ENCODE results near the gene ZPLD1.

ZPLD1 gene

DNA sequence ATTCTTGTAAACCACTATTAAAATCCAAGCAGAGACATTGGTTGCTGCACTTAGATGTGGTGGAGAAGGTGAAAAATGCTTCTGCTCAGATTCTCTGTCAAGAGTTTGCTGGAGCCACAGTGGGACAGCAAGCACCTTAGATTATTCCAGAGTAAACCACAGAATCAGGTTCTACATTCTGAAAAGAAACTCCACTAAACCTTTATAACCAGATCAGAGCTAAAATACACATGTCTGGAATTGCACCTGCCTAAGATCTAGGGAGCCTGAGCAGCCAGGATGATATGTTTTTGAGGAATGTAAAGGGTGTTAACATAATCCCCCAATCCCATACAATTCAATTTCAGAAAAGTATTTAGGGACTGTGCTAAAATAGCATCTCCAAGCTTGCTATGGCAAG, at the start of gene ZPLD1:
TSS of gene ZPLD1 (plus strand) at position 301 of the 400 bp plus-strand sequence. CDS start 3,473 bp downstream, outside the sequence.
- DNase-seq (ENCODE audit: low read depth), result no peak
- no peak within 1 kb of the TSS for H3K4me3 ChIP-seq (ENCODE audit: low read depth, low read length)

DNA sequence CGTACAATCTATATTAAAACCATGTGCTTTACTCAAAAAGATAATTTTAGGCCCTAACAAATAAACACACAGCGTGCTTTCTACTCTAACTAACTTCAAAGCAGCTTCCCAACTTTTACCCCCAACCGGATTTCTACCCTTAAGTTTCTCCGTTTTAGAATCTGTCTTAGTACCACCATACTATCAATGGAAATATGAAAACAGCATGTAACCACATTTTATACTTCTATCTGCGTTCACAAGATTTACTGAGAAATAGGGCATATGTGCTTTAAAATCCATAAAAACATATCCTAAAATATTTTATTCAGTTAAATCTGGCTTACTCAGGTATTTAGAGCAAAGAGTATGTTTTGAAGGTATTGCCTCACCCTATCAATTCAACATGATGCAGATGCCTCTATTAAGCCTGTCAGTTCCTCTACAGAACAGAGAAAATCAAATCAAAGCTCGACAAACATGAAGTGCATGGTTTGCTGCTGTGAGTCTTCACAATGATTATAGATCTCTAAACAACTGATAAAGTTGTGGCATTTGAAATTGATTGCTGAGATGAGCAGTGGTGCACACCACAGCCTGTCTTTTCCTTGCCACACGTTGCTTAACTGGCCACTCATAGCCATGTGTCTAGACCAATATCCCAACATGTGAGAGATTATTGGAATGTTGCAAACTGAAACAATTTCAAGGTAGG, 44.5 kb upstream of the ZPLD1 start:
- H3K4me3 ChIP-seq (ENCODE audit: low read depth, low read length), result no peak overlapping the region
- no peak for DNase-seq (ENCODE audit: low read depth)

DNA sequence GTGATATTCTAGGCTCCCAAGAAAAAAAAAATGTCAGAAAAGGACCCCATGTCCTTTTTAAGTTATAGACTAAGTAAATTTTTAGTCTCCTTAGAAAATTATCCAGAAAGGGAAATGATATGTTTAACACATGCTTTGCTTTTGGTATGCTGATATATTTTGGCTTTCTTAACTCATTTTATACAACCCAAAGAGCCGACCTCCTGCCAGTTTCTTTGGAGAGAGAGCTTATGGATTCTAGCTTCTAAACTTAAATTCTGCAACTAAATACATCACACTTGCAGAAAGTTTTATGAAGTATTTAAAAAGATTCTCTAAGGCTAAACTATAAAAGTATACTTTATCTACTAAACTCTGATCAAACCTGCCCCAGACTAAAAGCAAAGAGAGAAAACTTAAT, 43.9 kb upstream of the ZPLD1 start:
- no peak for DNase-seq (ENCODE audit: low read depth)
- no peak overlapping the region for H3K4me3 ChIP-seq (ENCODE audit: low read depth, low read length)

DNA sequence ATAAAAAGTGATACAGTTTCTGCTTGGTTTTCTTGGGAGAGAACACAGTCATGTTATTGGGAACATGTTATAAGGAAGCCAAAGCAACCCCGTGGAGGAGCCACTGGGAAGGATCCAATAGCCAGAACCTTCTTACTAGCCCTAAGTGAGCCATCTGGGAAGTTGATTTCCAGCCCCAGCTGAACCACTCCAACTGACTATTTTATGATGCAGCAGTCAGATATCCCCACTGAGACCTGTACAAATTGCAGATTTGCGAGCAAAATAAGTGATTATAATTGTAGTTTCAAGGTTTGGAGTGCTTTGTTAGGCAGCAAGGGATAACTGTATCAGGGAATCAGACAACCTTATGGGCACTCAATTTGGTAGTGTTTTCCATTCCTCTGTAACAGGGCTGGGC, 43.3 kb upstream of the ZPLD1 start:
- DNase-seq (ENCODE audit: low read depth), result no peak
- no peak overlapping the region for H3K4me3 ChIP-seq (ENCODE audit: low read depth, low read length)

DNA sequence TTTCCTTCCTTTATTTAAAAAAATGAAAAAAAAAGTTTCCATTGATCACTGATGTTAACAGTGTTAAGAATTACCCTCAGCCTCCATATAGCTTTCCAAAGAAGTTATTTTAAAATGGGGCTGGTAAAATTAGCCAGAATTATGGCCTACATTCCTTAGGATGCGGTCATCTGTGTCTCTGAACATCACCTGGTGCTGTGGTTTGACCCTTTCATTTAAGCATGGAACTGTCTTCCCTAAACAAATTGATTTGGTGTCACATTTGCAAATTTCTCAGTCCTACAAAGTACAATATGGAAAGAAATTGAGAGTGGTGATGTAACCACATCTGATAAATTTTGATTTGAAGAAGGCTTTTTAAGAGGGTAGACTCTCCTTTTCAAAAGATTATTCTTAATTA, 40.3 kb upstream of the ZPLD1 start:
- H3K4me3 ChIP-seq (ENCODE audit: low read depth, low read length), result no peak overlapping the region
- no peak for DNase-seq (ENCODE audit: low read depth)

DNA sequence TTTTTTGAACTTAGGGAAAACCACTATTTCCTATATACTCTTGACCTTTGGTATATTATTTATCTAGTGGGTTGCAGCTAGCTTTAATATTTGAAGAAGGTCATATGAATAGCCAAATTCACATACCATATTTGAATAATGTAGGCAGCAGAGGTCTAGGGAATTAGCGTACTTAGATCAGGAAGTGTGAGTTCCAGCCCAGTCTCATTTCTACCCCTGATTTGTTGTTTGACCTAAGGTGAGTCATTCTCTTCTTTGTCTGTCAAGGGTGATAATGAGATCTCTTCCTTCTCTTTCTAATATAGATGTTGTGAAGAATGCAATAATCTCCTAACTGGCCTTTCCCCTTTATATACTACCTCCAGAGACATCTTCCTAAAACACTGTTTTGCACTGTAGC, 36.6 kb upstream of the ZPLD1 start:
- DNase-seq (ENCODE audit: low read depth), result no peak
- H3K4me3 ChIP-seq (ENCODE audit: low read depth, low read length), result no peak overlapping the region

DNA sequence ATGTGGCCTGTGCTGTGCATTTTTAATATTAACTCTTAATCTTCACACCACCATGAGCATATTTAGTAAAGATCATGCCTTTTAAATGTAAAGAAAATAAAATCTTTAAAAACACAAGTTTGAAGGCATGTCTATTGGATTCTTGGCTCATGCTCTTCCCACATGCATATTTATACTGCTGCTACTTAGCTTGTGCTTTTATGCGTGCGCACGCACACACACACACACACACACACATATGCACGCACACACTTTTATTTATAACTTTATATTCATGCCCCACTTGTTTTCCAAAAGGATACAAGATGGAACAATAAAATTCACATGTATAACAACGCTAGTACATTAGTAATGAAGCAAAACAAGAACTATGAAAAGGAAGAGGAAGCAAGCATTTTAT, 36.1 kb upstream of the ZPLD1 start:
- no peak for DNase-seq (ENCODE audit: low read depth)
- no peak overlapping the region for H3K4me3 ChIP-seq (ENCODE audit: low read depth, low read length)

DNA sequence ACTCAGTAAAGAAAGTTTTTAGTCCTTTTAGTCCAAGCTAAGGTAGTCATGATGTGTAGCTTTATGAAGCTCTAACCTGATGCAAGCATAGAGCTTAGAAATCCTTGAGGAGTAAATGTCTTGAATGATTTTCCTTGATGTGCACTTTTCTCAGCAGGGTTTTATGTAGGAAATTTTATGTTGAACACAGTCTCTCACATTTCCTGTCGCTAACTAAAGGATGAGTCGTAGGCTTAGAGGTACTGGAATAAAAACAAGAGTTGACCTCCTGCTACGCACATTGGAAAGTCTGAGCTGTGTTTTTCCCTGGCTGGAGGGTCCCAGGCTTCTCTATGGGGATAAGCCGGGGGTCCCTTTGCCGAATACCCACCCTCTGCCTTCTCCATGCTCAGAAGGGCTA, 34.7 kb upstream of the ZPLD1 start:
- no peak overlapping the region for H3K4me3 ChIP-seq (ENCODE audit: low read depth, low read length)
- DNase-seq (ENCODE audit: low read depth), result peak; percentile 22

DNA sequence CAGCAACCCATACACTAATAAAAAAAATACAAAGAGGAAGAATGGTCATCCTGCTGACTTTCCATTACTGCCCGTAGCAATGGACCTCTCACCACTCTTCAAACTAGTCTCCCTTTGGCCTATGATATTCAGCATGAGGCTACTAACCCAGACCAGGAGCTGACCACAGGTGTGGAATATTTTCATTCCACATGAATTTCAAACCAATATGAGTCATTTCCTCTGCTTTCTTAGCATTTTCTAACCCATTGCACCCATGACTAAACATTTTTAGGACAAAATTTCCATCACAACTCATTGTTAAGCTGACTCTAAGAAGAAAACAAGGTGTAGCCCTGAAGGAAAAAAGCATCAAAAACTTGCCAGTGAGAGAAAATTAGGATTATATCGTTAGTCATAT, 34.0 kb upstream of the ZPLD1 start:
- no peak overlapping the region for H3K4me3 ChIP-seq (ENCODE audit: low read depth, low read length)
- DNase-seq (ENCODE audit: low read depth), result peak; percentile 15

DNA sequence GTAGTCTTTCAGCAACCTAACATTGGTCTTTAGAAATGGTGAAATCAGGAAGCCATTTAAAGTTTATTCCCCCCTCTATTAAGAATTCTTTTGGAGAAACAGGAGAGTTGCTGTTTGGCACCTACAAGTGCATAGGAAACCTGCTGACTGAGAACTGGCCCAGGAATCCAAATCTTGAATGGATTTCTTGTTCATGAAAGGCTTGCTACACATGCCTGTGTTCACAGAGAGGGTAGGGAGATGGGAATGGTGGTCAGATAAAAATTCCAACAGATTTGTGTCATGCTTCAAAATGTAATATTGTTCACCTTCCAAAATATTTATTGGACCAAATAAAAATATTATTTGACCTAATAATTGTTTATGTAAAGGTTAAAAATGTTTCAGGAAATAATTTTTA, 24.2 kb upstream of the ZPLD1 start:
- H3K4me3 ChIP-seq (ENCODE audit: low read depth, low read length), result no peak overlapping the region
- no peak for DNase-seq (ENCODE audit: low read depth)

DNA sequence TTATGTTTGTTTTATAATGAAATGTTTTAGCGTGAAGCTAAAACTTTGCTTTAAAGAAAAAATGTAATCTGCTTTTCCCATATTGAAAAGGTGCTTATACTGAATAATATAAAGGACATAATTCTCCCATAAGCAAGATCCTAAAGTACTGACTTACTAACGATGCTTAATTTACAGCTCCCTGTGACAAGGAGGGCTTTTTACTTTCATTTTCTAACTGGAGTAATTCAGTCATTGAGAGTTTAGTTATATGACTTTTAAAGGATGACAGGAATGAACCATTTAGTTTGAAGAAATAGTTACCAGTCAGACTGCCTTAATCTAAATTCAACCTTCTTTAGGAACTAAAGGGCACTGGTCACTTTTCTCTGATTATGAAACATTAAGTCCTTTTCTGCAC, 19.3 kb upstream of the ZPLD1 start:
- DNase-seq (ENCODE audit: low read depth), result no peak
- no peak overlapping the region for H3K4me3 ChIP-seq (ENCODE audit: low read depth, low read length)

DNA sequence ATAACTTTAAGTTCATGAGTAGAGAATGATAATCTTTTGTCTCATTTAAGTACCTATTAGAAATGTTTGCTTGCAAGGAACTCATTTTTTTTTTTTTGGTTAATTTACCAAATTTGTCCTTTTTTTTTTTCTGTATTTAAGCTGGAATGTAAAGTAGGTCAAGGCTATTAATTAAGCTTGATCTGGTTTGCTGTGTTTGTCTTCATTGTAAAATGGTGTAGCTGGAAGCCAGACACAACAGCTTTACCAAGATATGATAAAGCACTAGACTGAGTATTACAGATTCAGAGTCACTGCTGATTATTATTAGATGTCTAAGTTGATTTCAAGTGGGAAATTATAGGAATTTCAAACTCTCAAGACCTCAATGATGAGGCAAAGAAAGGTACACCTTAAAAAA, 15.0 kb upstream of the ZPLD1 start:
- DNase-seq (ENCODE audit: low read depth), result no peak
- no peak overlapping the region for H3K4me3 ChIP-seq (ENCODE audit: low read depth, low read length)

DNA sequence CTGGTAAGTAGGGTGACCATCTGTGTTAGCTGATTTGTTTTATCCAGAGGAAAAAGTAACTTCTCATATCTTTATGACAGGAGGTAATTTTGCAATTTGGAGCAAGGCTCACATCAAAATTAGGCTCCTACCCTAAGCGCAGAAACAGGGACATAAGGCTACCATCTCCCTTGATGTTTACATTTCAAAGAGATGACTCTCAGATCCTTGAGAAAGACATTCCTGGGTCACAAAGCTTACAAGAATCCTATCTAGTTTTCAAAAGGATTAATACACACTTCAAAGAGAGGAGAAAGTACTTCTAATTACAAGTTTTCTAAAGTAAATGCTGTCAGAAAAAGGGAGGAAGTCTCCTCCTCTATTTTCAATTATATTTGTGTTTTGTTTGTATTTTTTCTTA, 7.0 kb downstream of the ZPLD1 start:
- no peak overlapping the region for H3K4me3 ChIP-seq (ENCODE audit: low read depth, low read length)
- DNase-seq (ENCODE audit: low read depth), result no peak

DNA sequence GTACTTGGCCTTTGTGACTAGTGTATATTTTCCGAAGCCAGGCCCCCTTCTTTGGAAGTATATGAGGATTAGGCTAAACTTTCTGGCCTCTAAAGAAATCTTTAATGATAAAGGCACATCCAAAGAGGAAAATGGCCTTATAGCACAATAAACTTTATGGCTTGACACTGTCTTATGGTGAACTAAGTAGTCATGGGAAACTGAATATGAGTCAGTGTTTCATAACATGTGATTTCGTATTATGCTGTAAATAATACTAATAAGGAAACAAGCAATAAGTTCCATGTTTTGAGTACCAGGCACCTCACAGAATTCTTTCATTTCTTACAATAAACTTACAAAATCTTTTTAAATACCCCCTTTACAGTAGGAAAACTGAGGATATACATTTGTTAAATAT, 8.2 kb downstream of the ZPLD1 start:
- H3K4me3 ChIP-seq (ENCODE audit: low read depth, low read length), result no peak overlapping the region
- DNase-seq (ENCODE audit: low read depth), result no peak

DNA sequence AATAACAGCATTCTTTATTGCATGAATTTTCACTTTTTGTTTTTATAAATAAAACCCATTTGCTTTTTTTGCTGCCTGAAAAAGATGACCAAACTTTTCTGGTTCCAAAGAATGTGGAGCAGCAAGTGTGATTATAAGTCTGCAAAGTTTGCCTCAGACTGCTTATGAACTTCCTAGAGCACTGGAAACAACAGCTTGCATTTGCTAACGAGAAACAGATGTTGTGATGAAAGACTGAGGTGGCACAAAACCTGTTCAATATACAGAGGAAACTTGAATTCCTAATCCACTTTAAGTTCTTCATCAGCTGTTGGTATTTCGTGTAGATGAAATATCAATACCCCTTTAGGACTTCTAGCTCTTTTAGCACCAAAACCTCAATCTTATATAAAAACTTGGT, 9.3 kb downstream of the ZPLD1 start:
- no peak overlapping the region for H3K4me3 ChIP-seq (ENCODE audit: low read depth, low read length)
- peak; percentile 29 for DNase-seq (ENCODE audit: low read depth)

DNA sequence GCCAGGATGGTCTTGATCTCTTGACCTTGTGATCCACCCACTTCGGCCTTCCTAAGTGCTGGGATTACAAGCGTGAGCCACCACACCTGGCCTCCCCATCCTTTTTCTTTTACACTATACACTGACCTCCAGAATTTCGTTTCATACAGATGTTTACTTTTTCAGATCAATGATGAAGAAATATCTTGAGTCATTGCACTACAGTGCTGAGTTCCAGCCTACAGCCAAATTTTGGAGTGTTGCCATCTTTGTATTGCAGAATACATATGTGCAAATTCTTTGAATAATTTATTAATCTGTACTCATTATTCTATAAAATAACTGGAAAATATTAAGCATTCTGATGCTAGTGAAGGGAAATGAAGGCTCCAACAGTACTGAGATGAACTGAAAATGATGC, 12.5 kb downstream of the ZPLD1 start:
- DNase-seq (ENCODE audit: low read depth), result no peak
- H3K4me3 ChIP-seq (ENCODE audit: low read depth, low read length), result no peak overlapping the region

DNA sequence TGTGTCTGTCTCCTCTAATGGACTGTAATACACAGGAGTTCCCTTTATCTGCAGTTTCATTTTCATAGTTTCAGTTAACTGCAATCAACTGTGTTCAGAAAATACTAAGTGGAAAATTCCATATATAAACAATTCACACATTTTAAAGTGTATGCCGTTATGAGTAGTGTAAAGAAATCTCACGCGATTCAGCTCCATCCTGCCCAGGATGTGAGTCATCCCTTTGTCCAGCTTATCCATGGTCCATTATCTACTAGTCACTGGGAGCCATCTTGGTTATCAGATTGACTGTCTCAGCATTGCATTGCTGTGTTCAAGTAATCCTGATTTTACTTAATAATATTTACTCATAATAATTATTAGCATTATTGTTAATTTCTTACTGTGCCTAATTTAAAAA, 14.5 kb downstream of the ZPLD1 start:
- no peak overlapping the region for H3K4me3 ChIP-seq (ENCODE audit: low read depth, low read length)
- DNase-seq (ENCODE audit: low read depth), result no peak

DNA sequence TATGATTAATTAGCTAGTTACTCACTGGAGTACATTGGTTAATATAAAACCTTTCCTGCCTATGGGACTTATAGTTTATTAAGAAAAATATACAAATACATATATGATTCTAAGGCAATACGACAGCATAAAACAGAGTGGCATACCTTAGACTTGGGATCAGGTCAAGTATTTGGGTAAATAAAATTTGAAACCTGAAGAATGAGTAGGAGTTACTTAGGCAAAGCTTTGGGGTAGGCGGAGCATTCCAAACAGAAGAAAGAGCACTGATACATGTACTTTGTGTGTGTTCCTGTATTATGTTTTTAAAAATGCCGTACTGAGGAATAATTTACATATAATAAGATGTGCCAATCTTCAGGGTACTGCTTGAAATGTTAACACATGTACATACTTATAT, 15.1 kb downstream of the ZPLD1 start:
- DNase-seq (ENCODE audit: low read depth), result no peak
- no peak overlapping the region for H3K4me3 ChIP-seq (ENCODE audit: low read depth, low read length)

DNA sequence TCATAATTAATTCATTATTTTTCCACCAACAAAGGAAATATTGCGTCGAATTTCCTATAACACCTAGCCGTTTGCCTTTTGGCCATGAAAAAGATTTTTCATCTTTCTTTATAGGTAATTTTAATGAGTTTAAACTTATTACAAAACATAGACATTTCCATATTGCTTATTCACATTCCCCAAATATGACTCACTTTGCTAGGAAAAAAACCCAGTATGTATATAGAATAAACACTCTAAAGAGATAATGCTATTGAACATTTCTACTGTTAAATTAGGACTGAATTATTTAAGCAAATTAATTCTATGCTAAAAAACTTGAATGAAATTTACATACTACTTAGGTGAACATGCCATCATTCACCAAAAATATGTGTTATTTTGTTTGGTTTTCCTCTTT, 16.2 kb downstream of the ZPLD1 start:
- no peak overlapping the region for H3K4me3 ChIP-seq (ENCODE audit: low read depth, low read length)
- no peak for DNase-seq (ENCODE audit: low read depth)

DNA sequence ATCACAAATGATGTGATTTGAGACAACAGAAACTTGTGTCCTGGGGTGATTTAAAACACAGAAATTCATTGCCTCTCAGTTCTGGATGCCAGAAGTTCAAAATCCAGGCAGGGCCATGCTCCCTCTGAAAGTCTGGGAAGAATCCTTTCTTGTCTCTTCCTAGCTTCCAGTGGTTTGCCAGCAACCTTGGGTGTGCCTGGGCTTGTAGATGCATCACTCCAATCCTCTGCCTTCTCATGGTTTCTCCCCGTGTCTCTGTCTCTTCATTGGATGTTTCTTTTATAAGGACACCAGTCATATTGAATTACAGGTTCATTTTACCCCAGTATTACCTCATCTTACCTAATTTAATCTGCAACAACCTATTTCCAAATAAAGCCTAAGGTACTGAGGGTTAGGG, 16.7 kb downstream of the ZPLD1 start:
- no peak overlapping the region for H3K4me3 ChIP-seq (ENCODE audit: low read depth, low read length)
- no peak for DNase-seq (ENCODE audit: low read depth)

DNA sequence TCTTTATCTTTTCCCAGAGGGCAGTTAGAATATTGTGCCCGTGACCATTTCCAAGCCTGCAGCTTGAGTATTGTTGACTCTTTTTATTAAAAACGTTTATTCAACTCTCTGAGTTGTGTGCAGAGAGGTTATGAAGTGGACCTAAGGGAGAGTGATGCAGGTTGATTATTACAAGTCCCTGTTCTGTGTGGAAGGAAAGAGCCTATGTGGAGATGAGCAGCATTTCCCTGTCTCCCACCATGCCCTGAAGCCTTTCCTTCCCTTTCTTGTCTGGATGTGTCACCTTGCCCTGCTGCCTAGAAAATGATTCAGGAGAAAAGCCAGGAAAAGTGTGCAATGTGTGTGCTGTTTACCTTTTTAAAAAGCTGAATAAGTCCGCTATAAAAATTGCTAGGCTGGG, 19.4 kb downstream of the ZPLD1 start:
- no peak for DNase-seq (ENCODE audit: low read depth)
- H3K4me3 ChIP-seq (ENCODE audit: low read depth, low read length), result no peak overlapping the region

DNA sequence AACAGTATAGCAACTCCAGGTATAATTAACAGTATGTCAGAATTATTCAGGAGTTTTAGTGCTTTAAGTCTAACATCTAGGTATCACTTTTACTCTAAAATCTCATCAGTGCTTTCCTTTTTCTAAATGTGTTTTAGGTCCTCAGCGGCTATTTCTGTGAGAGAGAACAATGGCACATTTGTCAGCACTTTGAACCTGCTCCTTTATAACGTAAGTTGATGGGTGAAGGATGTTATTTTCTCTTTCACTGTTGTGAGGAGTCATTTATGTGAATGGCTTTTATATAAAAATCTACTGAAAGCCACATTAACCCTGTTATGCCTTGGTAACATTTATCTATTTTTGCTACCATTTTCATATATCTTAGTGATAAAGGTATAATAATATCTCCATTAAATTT, 22.8 kb downstream of the ZPLD1 start:
- DNase-seq (ENCODE audit: low read depth), result no peak
- H3K4me3 ChIP-seq (ENCODE audit: low read depth, low read length), result no peak overlapping the region
